AG09309 (cell line): ENCODE measurements around the gene BRPF1.

Experiments
- DNase-seq: peaks from one replicate; pipeline ENCODE4 v3.0.0-alpha.2; 2010; ENCODE audit warnings: low read depth
- H3K4me3 ChIP-seq: 2 replicates; pipeline ENCODE4 v1.5.1; 2011; ENCODE audit warnings: mild to moderate bottlenecking, low read depth, low read length, moderate library complexity; ENCODE audit not compliant: control insufficient read depth
- TF ChIP-seq, protein P1 (sequence below): IDR thresholded peaks from 2 replicates; pipeline ENCODE4 v1.5.1; 2011; ENCODE audit warnings: mild to moderate bottlenecking, low read depth, low read length, inconsistent platforms; ENCODE audit not compliant: insufficient read depth, control insufficient read depth; ENCODE audit errors: missing control alignments

Gene BRPF1

DNA sequence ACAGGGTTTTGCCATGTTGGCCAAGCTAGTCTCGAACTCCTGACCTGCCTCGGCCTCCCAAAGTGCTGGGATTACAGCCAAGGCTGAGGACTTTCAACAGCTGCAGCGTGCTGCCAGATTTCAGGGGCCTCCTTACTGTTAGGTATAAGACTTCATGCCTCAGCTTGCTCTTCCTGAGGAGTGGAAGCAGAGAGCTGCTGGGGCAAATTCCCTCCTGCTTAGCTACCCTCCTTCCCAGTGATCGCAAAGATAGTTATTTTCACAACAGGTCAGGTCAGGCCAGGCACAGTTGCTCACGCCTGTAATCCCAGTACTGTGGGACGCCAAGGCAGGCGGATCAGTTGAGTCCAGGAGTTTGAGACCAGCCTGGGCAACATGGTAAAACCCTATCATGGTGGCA, 30.5 kb upstream of the BRPF1 start:
- H3K4me3 ChIP-seq, result no peak overlapping the region
- no peak for DNase-seq
- TF ChIP-seq, protein P1, sequence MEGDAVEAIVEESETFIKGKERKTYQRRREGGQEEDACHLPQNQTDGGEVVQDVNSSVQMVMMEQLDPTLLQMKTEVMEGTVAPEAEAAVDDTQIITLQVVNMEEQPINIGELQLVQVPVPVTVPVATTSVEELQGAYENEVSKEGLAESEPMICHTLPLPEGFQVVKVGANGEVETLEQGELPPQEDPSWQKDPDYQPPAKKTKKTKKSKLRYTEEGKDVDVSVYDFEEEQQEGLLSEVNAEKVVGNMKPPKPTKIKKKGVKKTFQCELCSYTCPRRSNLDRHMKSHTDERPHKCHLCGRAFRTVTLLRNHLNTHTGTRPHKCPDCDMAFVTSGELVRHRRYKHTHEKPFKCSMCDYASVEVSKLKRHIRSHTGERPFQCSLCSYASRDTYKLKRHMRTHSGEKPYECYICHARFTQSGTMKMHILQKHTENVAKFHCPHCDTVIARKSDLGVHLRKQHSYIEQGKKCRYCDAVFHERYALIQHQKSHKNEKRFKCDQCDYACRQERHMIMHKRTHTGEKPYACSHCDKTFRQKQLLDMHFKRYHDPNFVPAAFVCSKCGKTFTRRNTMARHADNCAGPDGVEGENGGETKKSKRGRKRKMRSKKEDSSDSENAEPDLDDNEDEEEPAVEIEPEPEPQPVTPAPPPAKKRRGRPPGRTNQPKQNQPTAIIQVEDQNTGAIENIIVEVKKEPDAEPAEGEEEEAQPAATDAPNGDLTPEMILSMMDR, result no peak

DNA sequence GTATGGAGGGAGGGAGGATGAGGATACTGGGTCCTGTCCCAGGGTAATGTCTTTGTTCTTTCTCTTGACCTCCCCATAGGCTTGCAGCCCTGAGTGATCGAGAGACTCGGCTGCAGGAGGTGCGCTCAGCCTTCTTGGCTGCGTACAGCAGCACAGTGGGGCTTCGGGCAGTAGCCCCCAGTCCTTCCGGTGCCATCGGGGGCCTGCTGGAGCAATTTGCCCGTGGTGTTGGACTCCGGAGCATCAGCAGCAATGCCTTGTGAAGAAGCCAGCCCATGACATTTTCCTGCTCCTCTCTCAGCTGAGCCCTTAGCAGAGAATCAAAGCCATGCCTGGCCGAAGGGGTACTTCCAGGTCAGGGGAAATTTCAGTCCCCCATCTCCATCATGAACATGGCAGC, 29.8 kb upstream of the BRPF1 start:
- no peak for DNase-seq
- TF ChIP-seq, protein P1, result no peak
- H3K4me3 ChIP-seq, result no peak overlapping the region

DNA sequence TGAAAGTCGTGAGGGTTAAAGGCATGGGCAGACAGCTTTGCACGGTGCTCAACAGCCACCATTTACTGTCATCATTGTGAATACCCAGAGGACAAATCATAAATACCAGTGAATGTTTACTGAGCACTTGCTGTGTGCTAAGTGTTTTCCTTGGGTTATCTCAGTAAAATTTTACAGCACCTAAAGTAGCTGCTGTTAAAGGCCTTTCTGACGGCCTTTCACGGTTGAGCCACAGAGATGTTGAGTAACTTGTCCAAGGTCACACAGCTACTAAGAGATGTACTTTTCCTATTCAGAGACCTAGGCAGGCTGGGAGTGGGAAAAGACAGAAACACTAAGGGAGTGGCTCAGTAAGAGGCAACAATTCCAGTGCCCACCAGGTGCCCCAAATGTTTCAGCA, 28.3 kb upstream of the BRPF1 start:
- no peak overlapping the region for H3K4me3 ChIP-seq
- TF ChIP-seq, protein P1, result no peak
- DNase-seq, result no peak

DNA sequence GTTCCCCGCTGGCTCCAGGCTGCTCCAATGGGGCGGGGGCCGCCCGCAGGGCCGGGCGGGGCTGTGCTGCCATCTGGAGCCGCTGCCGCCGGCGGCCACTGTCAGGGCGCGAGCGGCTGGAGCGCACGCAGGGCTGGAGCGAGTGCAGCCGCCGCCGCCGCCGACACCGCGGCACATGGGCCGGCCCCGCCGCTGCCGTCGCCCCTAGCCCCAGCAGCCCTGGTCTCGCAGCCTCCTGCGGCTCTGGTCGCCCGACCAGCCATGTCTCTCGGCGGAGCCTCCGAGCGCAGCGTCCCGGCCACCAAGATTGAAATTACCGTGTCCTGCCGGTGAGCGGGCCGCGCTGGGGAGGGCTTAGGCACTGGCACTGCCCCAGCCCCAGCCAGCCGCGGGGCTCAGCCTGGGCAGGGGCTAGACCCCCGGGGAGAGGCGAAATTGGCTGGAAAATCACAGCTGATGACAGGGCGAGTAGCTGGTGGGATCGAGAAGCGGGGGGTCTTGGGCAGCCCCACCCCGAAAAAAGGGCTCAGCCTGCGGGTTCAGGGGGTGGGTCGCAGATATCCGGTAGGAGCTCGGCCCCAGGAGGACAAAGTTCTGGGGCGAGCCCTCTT, 27.7 kb upstream of the BRPF1 start, which contains the start of gene CPNE9:
CPNE9 (plus strand) TSS at position 98 of the 611 bp plus-strand sequence; CDS start at position 262, 164 bp downstream.
- DNase-seq, result no peak
- H3K4me3 ChIP-seq, result peak within 1 kb of the TSS; percentile 23
- TF ChIP-seq, protein P1, result no peak

DNA sequence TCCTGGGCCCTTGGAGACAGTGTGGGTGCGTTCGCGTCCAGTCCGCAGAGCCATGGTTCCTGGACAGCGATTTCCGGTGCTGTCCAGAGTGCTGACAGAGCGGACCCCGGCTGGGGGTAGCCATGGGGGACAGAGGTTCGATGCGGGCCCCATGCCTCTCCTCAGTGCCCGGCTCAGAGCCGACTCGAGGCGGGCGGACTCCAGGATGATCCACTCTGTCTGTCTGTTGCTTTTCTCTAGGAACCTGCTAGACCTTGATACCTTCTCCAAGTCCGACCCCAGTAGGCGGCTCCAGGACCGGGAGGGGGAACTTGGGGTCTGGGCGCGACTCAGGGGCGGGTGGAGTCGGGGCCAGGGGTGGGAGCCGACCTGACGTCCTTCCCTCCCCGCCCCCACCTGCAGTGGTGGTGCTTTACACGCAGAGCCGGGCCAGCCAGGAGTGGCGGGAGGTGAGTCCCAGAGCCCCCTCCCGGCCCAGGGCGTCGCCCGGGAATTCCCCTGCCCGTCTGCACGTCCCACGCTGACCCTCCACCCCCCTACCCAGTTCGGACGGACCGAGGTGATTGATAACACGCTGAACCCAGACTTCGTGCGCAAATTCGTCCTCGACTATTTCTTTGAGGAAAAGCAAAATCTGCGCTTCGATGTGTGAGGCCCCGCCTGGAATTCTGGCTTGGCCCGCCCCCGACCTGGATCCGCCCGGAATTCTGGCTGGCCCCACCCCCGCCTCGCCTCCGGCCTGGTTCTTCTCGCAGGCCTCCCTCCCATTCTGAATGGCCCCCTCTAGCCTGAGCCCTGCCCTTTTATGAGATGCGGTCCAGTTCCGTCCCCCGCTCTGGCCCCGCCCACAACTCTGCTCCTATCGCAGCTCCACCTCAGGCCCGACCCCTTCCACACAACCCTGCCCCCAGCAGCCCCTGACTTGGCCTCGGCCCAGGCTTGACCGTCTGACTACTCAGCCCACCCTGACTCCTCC, 26.9 kb upstream of the BRPF1 start:
- H3K4me3 ChIP-seq, result peak overlapping the region; percentile 23
- DNase-seq, result no peak
- TF ChIP-seq, protein P1, result no peak

DNA sequence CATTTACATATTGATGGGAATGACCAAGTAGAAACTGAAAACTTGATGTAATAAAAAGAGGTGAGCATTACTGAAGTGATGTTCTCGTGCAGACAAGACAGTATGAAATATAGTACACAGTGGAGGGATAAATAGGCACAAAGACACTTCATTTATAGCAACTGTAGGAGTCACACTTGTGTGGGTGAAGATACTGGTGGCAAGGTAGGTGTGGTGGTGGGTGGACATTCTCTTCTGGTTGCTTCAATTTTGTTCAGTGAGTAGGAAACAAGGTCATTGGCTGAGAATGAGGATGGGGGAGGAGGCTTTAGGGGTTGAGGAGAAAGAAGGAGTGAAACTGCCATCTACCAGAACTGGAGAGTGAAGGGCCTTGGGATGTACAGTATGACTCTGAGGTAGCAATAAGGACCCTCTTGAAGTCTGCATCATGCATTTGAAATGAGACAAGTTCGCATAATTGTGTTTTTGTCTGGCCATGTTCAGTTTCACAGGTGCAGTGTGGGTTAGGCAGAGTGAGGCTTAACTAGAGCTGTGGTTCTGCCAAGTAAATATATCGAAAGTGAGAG, 21.3 kb upstream of the BRPF1 start:
- DNase-seq, result no peak

More for the DNA sequence above, 21.3 kb upstream of the BRPF1 start:
- TF ChIP-seq, protein P1, result no peak
- H3K4me3 ChIP-seq, result no peak overlapping the region
